GM18519 (cell line): ENCODE results near the gene NEDD1.

Experiments
- ATAC-seq: cut with Tn5 transposase; IDR thresholded peaks from one replicate; pipeline ENCODE4 v1.9.1; 2021; ENCODE audit warnings: mild to moderate bottlenecking, moderate library complexity; ENCODE audit not compliant: unreplicated experiment, low FRiP score

NEDD1 gene

GRCh38 chr12:97003276-97003675, 96.2 kb downstream of the NEDD1 start:
- ATAC-seq = no peak
